T47D (cell line): ENCODE measurements around the gene ILKAP.
"Not testable (repeated sequence)": the region's sequence is repeated elsewhere in the genome, so short reads cannot be mapped to it uniquely, and the experiment has no call there.

Experiments used
- DNase-seq, 2 experiments: peaks; one replicate each; pipeline versions ENCODE4 v3.0.0 to v3.0.0-alpha.2; 2011 to 2012; ENCODE audit warnings: low read depth in 1 of 2, low spot score in 1 of 2
- JUND ChIP-seq: IDR thresholded peaks from 2 replicates; pipeline ENCODE4 v1.6.1; 2012; ENCODE audit warnings: low read depth
- in situ Hi-C: cut with HindIII; loops from 2 replicates; pipeline ENCODE4 v1.10.0; 2016; ENCODE audit warnings: low sequenced_read_pairs, low pct_unique_long_range_greater_than_20kb

ILKAP gene

GRCh38 chr2:238171575-238172187 is 31.8 kb downstream of the ILKAP start:
- no peak for DNase-seq
- TF ChIP-seq JUND, result no peak
- in situ Hi-C loops, result no loop called here

- in situ Hi-C loops, DNase-seq: not testable (repeated sequence)
Measured at GRCh38 chr2:238171072-238171431, 32.4 kb downstream of the ILKAP start.

DNA sequence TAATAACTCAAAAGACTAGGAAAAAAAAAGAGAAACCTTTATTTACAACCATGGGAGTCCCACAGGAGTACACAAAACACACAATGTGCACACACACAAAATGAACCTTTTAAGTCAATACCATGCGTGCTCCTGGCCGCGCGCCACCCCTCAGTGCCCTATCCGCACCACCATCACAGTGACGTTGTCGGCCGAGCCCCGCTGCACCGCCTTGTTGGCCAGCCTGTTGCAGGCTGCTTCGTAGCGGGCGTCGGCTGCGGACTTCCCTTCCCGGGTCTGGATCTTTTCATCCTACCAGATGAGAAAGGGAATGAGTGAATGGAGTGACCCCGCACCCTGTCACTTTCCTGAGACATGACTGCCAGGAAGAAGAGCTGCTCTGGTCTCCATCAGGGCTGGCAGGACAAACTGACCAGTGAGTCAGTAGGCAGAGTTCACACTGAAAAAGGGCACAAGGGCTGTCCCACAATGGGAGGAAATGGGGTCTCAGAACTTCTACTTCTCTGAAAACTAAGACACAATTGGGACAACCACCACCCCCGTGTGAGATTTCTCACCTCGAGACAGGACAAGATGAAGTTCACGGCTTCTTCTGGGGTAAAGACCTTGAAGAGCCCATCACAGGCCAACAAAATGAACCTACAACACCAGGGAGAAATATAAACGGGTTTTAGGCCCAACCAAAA is 33.0 kb downstream of the ILKAP start:
- in situ Hi-C loops, result no loop called here
- no peak for TF ChIP-seq JUND
- DNase-seq, result no peak

DNA sequence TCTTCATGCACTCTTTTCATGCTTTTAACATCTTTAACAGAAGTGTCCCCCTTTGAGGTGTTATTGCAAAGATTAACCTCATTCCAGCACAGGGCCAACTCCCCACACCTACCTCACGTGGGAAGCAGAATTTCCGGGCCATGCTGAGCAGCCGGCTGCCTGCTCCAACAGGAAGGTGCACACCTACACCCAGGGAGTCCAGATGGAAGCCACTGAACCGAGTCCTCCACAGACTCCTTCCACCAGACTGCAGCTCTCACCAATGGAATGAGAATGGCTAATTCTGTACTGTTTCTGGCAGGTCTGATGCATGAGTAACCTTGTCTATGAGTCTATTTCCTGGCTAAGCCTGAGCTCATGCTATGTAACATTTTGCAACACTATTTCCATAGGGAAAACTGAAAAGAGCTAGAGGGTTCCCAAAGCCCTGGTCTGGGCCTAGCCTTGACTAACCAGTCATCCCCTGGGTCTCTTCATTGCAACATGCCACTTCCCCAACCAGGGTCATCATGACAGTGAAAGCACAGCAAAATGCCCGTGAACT is 33.7 kb downstream of the ILKAP start:
- DNase-seq, result no peak
- in situ Hi-C loops, result no loop called here

GRCh38 chr2:238169048-238169707 is 34.3 kb downstream of the ILKAP start:
- DNase-seq, result no peak
- TF ChIP-seq JUND, result no peak
- in situ Hi-C loops, result no loop called here

More for the DNA sequence above, 33.7 kb downstream of the ILKAP start:
- TF ChIP-seq JUND, result no peak

DNA sequence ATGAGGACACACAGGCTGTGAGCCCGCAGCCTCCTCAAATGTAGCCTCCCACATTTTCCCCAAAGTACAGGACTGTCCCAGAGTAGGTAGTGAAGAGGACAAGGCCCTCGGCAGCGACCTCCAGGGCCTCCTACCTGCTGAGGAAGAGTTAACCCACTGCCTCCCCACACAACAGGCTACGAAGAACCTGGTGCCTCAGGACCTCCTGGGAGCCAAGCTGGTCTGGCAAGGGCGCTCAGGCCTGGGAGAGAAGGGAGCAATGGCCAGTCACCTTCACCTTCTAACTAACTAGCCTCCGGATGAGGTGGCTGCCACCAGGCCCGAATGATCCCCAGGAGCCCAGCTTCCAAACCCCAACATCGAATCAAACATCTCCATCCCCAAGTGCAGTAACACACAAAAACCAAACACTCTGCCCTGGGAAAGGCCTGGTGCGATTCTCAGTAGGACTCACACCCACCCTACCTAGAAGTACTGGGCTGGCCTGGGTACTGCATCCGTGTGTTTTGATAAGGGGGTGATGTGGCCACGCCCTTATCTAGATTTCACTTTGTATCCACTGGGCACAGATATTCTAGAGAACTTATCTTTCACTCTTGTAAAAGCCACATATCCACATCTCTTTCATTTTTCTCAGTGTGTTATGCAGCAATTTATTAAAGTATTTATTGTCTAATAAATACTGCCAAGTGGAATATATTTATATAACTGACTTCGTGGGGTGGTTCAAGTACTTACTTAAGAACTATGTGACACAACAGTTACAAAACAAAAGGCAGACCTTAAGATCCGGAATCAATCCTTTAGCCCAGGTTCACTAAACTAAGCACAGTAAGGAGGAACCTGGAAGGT is 35.1 kb downstream of the ILKAP start:
- in situ Hi-C loops, result no loop called here
- no peak for DNase-seq
- TF ChIP-seq JUND, result no peak

GRCh38 chr2:238167761-238168160 is 35.7 kb downstream of the ILKAP start:
- DNase-seq, result no peak
- in situ Hi-C loops, result no loop called here

DNA sequence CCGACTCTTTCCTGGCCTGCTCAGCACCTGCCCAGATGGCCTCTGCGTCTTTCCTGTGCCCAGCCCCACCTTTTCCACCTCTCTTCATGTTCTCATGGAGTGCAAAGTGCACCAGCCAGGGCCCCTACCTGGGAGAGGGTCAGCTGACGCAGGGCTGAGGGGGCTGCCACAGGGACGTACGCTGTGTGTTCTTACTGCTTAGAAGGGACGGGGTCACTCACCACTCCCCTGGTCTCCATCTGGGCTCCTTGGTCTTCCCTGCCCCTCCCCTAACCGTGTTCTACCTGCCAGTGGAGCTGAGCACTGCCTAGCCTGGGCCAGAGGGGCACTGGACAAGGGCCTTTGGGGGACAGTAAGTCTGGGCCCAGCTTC is 36.2 kb downstream of the ILKAP start:
- in situ Hi-C loops, result no loop called here
- TF ChIP-seq JUND, result no peak
- no peak for DNase-seq

More at GRCh38 chr2:238167761-238168160, 35.7 kb downstream of the ILKAP start:
- no peak for TF ChIP-seq JUND

DNA sequence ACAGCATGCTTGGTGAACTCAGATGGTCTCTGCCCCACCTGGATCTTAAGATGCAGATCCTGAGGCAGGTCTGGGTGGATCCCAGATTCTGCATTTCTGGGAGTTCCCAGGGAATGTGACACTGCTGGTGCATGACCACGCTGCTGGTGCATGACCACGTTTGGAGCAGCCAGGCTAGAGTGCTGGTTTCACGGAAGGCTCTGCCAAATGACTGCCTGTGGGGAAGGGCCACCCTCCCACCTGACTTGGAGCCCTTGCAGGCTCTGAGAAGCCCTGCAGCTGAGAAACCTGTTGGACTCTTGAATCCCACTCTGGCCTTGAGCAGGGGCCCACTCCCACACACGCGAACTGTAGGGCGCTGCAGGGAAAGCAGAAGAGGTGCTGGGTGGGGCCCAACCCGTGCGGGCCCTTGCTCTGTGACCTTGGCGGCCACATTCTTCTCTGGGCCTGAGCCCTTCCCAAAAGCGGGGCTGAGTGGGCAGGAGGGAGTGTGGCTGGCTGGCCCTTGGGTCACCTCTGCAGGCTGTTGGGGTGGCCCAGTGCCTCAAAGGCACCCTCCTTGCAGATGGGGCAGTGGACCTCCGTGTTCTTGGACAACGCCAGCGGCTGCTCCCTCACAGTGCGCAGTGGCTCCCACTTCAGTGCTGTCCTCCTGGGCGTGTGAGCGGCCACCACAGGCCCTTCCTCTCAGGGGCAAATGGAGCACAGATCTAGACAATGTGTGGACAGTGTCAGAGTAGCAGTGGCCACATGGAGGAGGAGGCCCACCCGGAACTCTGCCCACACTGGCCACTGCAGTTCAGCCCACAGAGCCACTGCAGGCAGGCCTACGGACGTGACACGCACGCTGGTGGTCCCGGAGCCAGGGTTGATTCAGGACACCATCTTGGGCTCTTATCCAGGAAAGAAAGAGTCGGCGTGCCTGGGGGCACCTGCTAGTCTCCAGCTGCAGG is 36.8 kb downstream of the ILKAP start:
- in situ Hi-C loops, result no loop called here
- no peak for TF ChIP-seq JUND
- no peak for DNase-seq

GRCh38 chr2:238165288-238165921 is 38.1 kb downstream of the ILKAP start:
- TF ChIP-seq JUND, result no peak
- in situ Hi-C loops, result no loop called here
- DNase-seq, result no peak

DNA sequence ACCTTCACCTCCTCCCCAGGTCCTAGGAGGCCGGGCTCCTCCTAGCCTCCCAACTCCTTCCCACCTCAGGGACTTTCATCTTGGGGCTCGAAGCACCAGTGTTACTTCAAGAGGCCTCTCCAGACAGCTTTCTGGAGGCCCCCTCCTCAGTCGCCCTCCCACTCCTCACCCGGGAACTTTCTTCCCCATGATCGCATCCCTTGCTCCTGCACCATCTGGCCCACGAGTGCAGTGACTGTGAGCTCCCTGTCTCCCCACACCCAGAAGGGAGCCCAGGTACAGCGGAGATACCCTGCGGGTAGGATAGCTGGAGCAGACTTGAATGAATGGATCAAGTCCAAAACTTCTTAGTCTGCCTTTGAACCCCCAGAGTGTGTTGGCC is 38.6 kb downstream of the ILKAP start:
- in situ Hi-C loops, result no loop called here

More for the DNA sequence above, 38.6 kb downstream of the ILKAP start:
- TF ChIP-seq JUND, result no peak
- no peak for DNase-seq
